GM23338 (cell line): ENCODE data around the gene PPP6R3. TPM values are rescaled to one million over a fixed set of nuclear protein-coding genes. Genes with fewer than 3 reads are reported as not detected.

Source experiments
- ATAC-seq: fragments of 200-7000 bp; cut with Tn5 transposase; 3 replicates; pipeline ENCODE4 v1.9.1; 2020
- DNase-seq: peaks from one replicate; pipeline ENCODE4 v3.0.0-alpha.2; 2015; ENCODE audit warnings: low spot score
- H2AFZ ChIP-seq: fragments of 200-600 bp; sonication (generic); 2 replicates; pipeline ENCODE4 v1.8.0; 2016; ENCODE audit warnings: antibody characterized with exemption, mild to moderate bottlenecking, moderate library complexity
- H3F3A ChIP-seq: fragments of 200-600 bp; sonication (generic); replicated peaks from 2 replicates; pipeline ENCODE4 v1.8.0; 2017; ENCODE audit warnings: antibody characterized with exemption, mixed run types, low read depth
- H3K27ac ChIP-seq: fragments of 200-600 bp; sonication (generic); 2 replicates; pipeline ENCODE4 v1.6.1; 2016; ENCODE audit warnings: low read depth
- H3K27me3 ChIP-seq: fragments of 200-600 bp; sonication (generic); 2 replicates; pipeline ENCODE4 v1.8.0; 2016; ENCODE audit warnings: mild to moderate bottlenecking, mixed run types, moderate library complexity; ENCODE audit not compliant: insufficient read depth
- H3K36me3 ChIP-seq: fragments of 200-600 bp; sonication (generic); 2 replicates; pipeline ENCODE4 v1.8.0; 2016; ENCODE audit warnings: mild to moderate bottlenecking; ENCODE audit not compliant: insufficient read depth
- H3K4me1 ChIP-seq: fragments of 200-600 bp; sonication (generic); 2 replicates; pipeline ENCODE4 v1.8.0; 2016; ENCODE audit warnings: mild to moderate bottlenecking, moderate library complexity; ENCODE audit not compliant: insufficient read depth
- H3K4me2 ChIP-seq: fragments of 200-600 bp; sonication (generic); 2 replicates; pipeline ENCODE4 v1.7.1; 2017; ENCODE audit warnings: mixed run types
- H3K4me3 ChIP-seq: fragments of 200-600 bp; sonication (generic); 2 replicates; pipeline ENCODE4 v1.6.1; 2016; ENCODE audit warnings: mixed run types
- H3K79me2 ChIP-seq: fragments of 200-600 bp; sonication (generic); replicated peaks from 2 replicates; pipeline ENCODE4 v1.8.0; 2017; ENCODE audit warnings: mild to moderate bottlenecking; ENCODE audit not compliant: insufficient read depth
- H3K9me2 ChIP-seq: fragments of 200-600 bp; sonication (generic); 2 replicates; pipeline ENCODE4 v1.8.0; 2017; ENCODE audit not compliant: insufficient read depth
- H4K20me1 ChIP-seq: fragments of 200-600 bp; sonication (generic); replicated peaks from 2 replicates; pipeline ENCODE4 v1.8.0; 2017; ENCODE audit warnings: mild to moderate bottlenecking; ENCODE audit not compliant: insufficient read depth
- H3K27ac Mint-ChIP-seq: 2 replicates; pipeline ENCODE4 v1.8.0; 2020; ENCODE audit warnings: inconsistent platforms, mild to moderate bottlenecking, moderate library complexity, mixed read lengths
- H3K27me3 Mint-ChIP-seq: 3 replicates; pipeline ENCODE4 v1.8.0; 2022; ENCODE audit warnings: low read depth, mild to moderate bottlenecking, moderate library complexity, mixed read lengths, inconsistent platforms; ENCODE audit not compliant: insufficient read depth, poor library complexity
- H3K36me3 Mint-ChIP-seq: 3 replicates; pipeline ENCODE4 v1.8.0; 2021; ENCODE audit warnings: low read depth, mild to moderate bottlenecking, inconsistent platforms, moderate library complexity, mixed read lengths
- H3K4me1 Mint-ChIP-seq: 3 replicates; pipeline ENCODE4 v1.8.0; 2020; ENCODE audit warnings: mild to moderate bottlenecking, inconsistent platforms, mixed read lengths
- H3K4me3 Mint-ChIP-seq: 3 replicates; pipeline ENCODE4 v1.8.0; 2021; ENCODE audit warnings: moderate library complexity, mild to moderate bottlenecking, inconsistent platforms, mixed read lengths
- H3K9me3 Mint-ChIP-seq: 3 replicates; pipeline ENCODE4 v1.8.0; 2020; ENCODE audit warnings: moderate library complexity, mild to moderate bottlenecking, inconsistent platforms, mixed read lengths
- CREB1 ChIP-seq: fragments of 250-450 bp; sonication (Bioruptor Pico); IDR thresholded peaks from 2 replicates; pipeline ENCODE4 v1.5.0; 2020; ENCODE audit warnings: low read depth, mild to moderate bottlenecking, moderate library complexity
- EZH2 ChIP-seq: fragments of 200-600 bp; sonication (generic); IDR thresholded peaks from one replicate; pipeline ENCODE4 v1.8.0; 2017; ENCODE audit warnings: antibody characterized with exemption, mild to moderate bottlenecking, low read depth; ENCODE audit not compliant: unreplicated experiment
- EZH2phosphoT487 ChIP-seq: fragments of 200-600 bp; sonication (generic); IDR thresholded peaks from one replicate; pipeline ENCODE4 v1.8.1; 2018; ENCODE audit warnings: antibody characterized with exemption; ENCODE audit not compliant: unreplicated experiment
- JUNB ChIP-seq: IDR thresholded peaks from one replicate; pipeline ENCODE4 v1.6.1; 2016; ENCODE audit warnings: antibody characterized with exemption; ENCODE audit not compliant: unreplicated experiment
- polyA plus RNA-seq: library from polyadenylated mRNA; unstranded; fragments of >200 nt; fragmentation: Nextera tagmentation; extraction: Ambion mirVana; gene quantifications from 2 replicates; pipeline ENCODE4 v1.2.1, GENCODE V29; 2016
- total RNA-seq: library from RNA; depleted of rRNA; stranded (reverse); fragments of >200 nt; shearing (Covaris generic); gene quantifications from 2 replicates; pipeline ENCODE4 v1.2.3, GENCODE V29; 2014
- TF ChIP-seq, protein P1 (sequence below), 2 experiments: fragments of 200-600 bp in 1 of 2; sonication (generic) in 1 of 2; conservative IDR thresholded peaks; 2 replicates each; pipeline versions ENCODE4 v1.5.1 to v1.6.1; 2016 to 2017; ENCODE audit warnings: antibody characterized with exemption in 2 of 2, low read depth in 2 of 2, mild to moderate bottlenecking in 2 of 2, moderate library complexity in 1 of 2
- TF ChIP-seq, protein P2 (sequence below): fragments of 250-450 bp; sonication (Bioruptor Pico); IDR thresholded peaks from 2 replicates; pipeline ENCODE4 v1.5.0; 2020; ENCODE audit warnings: mild to moderate bottlenecking, moderate library complexity

Gene PPP6R3
- total and polyA plus RNA-seq, 2 experiments from 2014 or later, result 170 to 268 TPM

DNA sequence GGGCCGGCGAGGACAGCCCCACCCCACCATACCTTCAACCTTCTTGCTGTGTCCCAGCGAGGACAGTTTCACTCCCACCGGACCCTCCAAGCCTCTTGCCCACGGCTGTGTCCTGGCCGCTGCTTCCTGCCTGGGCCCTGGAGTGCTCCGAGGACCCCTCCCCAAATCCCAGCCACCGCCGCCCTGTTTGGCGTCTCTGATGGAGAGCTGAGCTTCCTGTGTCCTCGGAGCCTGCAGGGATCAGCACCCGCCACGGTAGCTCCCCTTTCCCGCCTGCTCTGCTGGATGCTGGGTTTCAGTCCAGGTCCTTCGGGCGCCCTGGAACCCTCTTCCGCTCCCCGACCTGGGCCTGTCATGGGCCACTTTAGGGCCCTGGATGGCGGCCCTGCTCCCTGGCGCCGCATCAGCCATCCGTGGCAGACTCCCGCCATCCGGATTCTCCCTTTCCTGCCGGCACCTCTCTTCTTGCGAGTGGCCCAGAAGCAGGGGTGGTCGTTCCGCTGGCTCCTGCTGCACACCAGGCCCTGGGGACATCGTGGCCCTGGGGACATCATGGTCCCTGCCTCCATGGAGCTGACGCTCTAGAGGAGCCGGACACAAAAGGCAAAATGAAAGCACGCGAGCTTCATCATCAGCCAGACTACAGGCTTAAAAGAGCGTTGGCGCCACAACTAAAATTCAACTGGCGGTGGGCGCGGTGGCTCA lies 189.5 kb downstream of the PPP6R3 start:
- TF ChIP-seq, protein P1, sequence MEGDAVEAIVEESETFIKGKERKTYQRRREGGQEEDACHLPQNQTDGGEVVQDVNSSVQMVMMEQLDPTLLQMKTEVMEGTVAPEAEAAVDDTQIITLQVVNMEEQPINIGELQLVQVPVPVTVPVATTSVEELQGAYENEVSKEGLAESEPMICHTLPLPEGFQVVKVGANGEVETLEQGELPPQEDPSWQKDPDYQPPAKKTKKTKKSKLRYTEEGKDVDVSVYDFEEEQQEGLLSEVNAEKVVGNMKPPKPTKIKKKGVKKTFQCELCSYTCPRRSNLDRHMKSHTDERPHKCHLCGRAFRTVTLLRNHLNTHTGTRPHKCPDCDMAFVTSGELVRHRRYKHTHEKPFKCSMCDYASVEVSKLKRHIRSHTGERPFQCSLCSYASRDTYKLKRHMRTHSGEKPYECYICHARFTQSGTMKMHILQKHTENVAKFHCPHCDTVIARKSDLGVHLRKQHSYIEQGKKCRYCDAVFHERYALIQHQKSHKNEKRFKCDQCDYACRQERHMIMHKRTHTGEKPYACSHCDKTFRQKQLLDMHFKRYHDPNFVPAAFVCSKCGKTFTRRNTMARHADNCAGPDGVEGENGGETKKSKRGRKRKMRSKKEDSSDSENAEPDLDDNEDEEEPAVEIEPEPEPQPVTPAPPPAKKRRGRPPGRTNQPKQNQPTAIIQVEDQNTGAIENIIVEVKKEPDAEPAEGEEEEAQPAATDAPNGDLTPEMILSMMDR (conservative IDR thresholded peaks at IDR 0.05; ENCODE audit: low read depth in 2 of 2), result no peak
- TF ChIP-seq JUNB, result no peak
- no peak for TF ChIP-seq EZH2phosphoT487
- Histone ChIP-seq H3K9me2 (no peaks in the 10 kb centered on the region), H3K36me3 (no peaks in the 10 kb centered on the region), H3K27me3 (no peaks in the 10 kb centered on the region), H3K4me3 (no peak overlapping the region), H3F3A (no peaks in the 10 kb centered on the region), H3K27ac (no peak overlapping the region), H4K20me1 (no peaks in the 10 kb centered on the region), H3K4me1 (no peaks in the 10 kb centered on the region; the same call in 1 of the 2 replicates), H3K4me2 (no peak overlapping the region), H2AFZ (peak overlapping the region; percentile 98), H3K79me2 (no peaks in the 10 kb centered on the region)
- H3K4me3 Mint-ChIP-seq, result no peak overlapping the region
- H3K9me3 Mint-ChIP-seq, result peaks cover 29% of the 10 kb centered on the region
- peaks cover 14% of the 10 kb centered on the region; the same call in 2 of the 3 replicates for H3K36me3 Mint-ChIP-seq
- H3K4me1 Mint-ChIP-seq, result no peaks in the 10 kb centered on the region
- H3K27ac Mint-ChIP-seq, result no peak overlapping the region
- DNase-seq (peak; percentile 40), ATAC-seq (peak; percentile 51)
- peaks cover 10% of the 10 kb centered on the region for H3K27me3 Mint-ChIP-seq

DNA sequence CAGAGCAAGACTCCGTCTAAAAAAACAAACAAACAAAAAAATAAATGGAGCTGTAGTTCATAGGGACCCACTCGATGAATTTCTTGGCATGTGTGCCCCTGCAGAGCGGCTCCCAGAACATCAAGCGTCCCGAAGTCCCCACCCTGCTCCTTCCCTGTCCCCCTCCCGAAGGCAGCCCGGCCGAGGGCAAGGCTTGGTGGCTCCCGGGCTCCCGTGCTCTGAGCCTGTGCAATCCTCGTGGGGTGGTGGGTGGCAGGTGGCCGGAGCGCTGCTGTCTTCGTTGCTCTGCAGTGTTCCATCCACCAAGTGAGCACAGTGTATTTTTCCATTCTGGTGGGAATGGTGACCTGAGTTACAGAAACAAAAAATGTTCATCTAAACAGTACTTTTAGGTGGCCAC lies 190.2 kb downstream of the PPP6R3 start:
- ATAC-seq, result no peak
- Histone ChIP-seq H3K9me2 (no peaks in the 10 kb centered on the region), H3K27ac (no peak overlapping the region), H2AFZ (peak overlapping the region; percentile 52; the same call in 1 of the 2 replicates), H3K4me1 (no peaks in the 10 kb centered on the region; the same call in 1 of the 2 replicates), H3K36me3 (no peaks in the 10 kb centered on the region), H3K27me3 (no peaks in the 10 kb centered on the region), H3K79me2 (no peaks in the 10 kb centered on the region), H3K4me2 (no peak overlapping the region), H3F3A (no peaks in the 10 kb centered on the region), H4K20me1 (no peaks in the 10 kb centered on the region), H3K4me3 (no peak overlapping the region)
- TF ChIP-seq, protein P2, sequence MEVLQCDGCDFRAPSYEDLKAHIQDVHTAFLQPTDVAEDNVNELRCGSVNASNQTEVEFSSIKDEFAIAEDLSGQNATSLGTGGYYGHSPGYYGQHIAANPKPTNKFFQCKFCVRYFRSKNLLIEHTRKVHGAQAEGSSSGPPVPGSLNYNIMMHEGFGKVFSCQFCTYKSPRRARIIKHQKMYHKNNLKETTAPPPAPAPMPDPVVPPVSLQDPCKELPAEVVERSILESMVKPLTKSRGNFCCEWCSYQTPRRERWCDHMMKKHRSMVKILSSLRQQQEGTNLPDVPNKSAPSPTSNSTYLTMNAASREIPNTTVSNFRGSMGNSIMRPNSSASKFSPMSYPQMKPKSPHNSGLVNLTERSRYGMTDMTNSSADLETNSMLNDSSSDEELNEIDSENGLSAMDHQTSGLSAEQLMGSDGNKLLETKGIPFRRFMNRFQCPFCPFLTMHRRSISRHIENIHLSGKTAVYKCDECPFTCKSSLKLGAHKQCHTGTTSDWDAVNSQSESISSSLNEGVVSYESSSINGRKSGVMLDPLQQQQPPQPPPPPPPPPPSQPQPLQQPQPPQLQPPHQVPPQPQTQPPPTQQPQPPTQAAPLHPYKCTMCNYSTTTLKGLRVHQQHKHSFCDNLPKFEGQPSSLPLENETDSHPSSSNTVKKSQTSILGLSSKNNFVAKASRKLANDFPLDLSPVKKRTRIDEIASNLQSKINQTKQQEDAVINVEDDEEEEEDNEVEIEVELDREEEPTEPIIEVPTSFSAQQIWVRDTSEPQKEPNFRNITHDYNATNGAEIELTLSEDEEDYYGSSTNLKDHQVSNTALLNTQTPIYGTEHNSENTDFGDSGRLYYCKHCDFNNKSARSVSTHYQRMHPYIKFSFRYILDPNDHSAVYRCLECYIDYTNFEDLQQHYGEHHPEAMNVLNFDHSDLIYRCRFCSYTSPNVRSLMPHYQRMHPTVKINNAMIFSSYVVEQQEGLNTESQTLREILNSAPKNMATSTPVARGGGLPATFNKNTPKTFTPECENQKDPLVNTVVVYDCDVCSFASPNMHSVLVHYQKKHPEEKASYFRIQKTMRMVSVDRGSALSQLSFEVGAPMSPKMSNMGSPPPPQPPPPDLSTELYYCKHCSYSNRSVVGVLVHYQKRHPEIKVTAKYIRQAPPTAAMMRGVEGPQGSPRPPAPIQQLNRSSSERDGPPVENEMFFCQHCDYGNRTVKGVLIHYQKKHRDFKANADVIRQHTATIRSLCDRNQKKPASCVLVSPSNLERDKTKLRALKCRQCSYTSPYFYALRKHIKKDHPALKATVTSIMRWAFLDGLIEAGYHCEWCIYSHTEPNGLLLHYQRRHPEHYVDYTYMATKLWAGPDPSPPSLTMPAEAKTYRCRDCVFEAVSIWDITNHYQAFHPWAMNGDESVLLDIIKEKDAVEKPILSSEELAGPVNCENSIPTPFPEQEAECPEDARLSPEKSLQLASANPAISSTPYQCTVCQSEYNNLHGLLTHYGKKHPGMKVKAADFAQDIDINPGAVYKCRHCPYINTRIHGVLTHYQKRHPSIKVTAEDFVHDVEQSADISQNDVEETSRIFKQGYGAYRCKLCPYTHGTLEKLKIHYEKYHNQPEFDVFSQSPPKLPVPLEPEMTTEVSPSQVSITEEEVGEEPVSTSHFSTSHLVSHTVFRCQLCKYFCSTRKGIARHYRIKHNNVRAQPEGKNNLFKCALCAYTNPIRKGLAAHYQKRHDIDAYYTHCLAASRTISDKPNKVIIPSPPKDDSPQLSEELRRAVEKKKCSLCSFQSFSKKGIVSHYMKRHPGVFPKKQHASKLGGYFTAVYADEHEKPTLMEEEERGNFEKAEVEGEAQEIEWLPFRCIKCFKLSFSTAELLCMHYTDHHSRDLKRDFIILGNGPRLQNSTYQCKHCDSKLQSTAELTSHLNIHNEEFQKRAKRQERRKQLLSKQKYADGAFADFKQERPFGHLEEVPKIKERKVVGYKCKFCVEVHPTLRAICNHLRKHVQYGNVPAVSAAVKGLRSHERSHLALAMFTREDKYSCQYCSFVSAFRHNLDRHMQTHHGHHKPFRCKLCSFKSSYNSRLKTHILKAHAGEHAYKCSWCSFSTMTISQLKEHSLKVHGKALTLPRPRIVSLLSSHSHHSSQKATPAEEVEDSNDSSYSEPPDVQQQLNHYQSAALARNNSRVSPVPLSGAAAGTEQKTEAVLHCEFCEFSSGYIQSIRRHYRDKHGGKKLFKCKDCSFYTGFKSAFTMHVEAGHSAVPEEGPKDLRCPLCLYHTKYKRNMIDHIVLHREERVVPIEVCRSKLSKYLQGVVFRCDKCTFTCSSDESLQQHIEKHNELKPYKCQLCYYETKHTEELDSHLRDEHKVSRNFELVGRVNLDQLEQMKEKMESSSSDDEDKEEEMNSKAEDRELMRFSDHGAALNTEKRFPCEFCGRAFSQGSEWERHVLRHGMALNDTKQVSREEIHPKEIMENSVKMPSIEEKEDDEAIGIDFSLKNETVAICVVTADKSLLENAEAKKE (CRISPR knock-in tag), result no peak
- TF ChIP-seq EZH2 (no peak), CREB1 (CRISPR knock-in tag) (no peak)
- Mint-ChIP-seq H3K4me3 (no peak overlapping the region), H3K27ac (no peak overlapping the region), H3K36me3 (peaks cover 16% of the 10 kb centered on the region), H3K9me3 (peaks cover 34% of the 10 kb centered on the region), H3K27me3 (peaks cover 12% of the 10 kb centered on the region), H3K4me1 (no peaks in the 10 kb centered on the region)
- DNase-seq, result no peak
